PFSK-1 (cell line): ENCODE measurements around the gene SGO2.

Experiments
- FOXP2 ChIP-seq: optimal IDR thresholded peaks from 2 replicates; pipeline ENCODE3; 2011; ENCODE audit warnings: borderline replicate concordance, control low read depth, inconsistent platforms; ENCODE audit not compliant: insufficient read depth; ENCODE audit errors: extremely low read length, extremely low read depth
- POLR2AphosphoS5 ChIP-seq: IDR thresholded peaks from 2 replicates; pipeline ENCODE4 v1.6.1; 2012; ENCODE audit warnings: low read depth, mild to moderate bottlenecking, control low read depth, low read length, moderate library complexity
- REST ChIP-seq, 2 experiments: IDR thresholded peaks; 2 replicates each; pipeline versions ENCODE4 v1.6.1 to v1.8.0; 2011 to 2012; ENCODE audit warnings: low read depth in 2 of 2, low read length in 2 of 2, control low read depth in 1 of 2, inconsistent platforms in 1 of 2, mild to moderate bottlenecking in 1 of 2, moderate library complexity in 1 of 2; ENCODE audit not compliant: insufficient read depth in 1 of 2
- SIN3A ChIP-seq: IDR thresholded peaks from 2 replicates; pipeline ENCODE4 v1.6.1; 2012; ENCODE audit warnings: mild to moderate bottlenecking, low read length, moderate library complexity, borderline replicate concordance; ENCODE audit not compliant: insufficient read depth
- TAF1 ChIP-seq: IDR thresholded peaks from 2 replicates; pipeline ENCODE4 v1.6.1; 2012; ENCODE audit warnings: low read length, control low read depth, borderline replicate concordance; ENCODE audit not compliant: insufficient read depth

SGO2 gene

GRCh38 chr2:200492656-200493055 lies 33.4 kb upstream of the SGO2 start:
- no peak for TF ChIP-seq FOXP2
- no peak for TF ChIP-seq POLR2AphosphoS5
- no peak for TF ChIP-seq TAF1
- TF ChIP-seq REST (IDR thresholded peaks at IDR 0.05; ENCODE audit: insufficient read depth in 1 of 2, low read depth in 2 of 2, low read length in 2 of 2): no peak
- no peak for TF ChIP-seq SIN3A

GRCh38 chr2:200494048-200494447 lies 32.0 kb upstream of the SGO2 start:
- TF ChIP-seq FOXP2: no peak
- TF ChIP-seq SIN3A: no peak
- no peak for TF ChIP-seq REST (IDR thresholded peaks at IDR 0.05; ENCODE audit: insufficient read depth in 1 of 2, low read depth in 2 of 2, low read length in 2 of 2)
- no peak for TF ChIP-seq POLR2AphosphoS5
- no peak for TF ChIP-seq TAF1

DNA sequence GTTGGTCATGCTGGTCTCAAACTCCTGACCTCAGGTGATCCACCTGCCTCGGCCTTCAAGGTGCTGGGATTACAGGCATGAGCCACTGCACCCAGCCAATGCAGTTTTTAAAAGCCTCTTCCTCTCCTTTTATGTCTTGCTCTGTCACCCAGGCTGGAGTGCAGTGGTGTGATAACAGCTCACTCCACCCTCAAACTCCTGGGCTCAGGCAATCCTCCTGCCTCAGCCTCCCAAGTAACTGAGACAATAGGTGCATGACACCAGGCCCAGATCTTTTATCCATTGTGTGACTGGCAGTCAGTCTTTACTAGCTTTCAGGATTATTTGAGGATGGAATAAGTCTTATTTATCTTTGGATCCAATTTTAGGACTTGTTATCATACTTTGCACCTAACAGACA lies 29.3 kb upstream of the SGO2 start:
- no peak for TF ChIP-seq SIN3A
- TF ChIP-seq REST (IDR thresholded peaks at IDR 0.05; ENCODE audit: insufficient read depth in 1 of 2, low read depth in 2 of 2, low read length in 2 of 2): no peak
- TF ChIP-seq TAF1: no peak
- TF ChIP-seq POLR2AphosphoS5: no peak
- TF ChIP-seq FOXP2: no peak

DNA sequence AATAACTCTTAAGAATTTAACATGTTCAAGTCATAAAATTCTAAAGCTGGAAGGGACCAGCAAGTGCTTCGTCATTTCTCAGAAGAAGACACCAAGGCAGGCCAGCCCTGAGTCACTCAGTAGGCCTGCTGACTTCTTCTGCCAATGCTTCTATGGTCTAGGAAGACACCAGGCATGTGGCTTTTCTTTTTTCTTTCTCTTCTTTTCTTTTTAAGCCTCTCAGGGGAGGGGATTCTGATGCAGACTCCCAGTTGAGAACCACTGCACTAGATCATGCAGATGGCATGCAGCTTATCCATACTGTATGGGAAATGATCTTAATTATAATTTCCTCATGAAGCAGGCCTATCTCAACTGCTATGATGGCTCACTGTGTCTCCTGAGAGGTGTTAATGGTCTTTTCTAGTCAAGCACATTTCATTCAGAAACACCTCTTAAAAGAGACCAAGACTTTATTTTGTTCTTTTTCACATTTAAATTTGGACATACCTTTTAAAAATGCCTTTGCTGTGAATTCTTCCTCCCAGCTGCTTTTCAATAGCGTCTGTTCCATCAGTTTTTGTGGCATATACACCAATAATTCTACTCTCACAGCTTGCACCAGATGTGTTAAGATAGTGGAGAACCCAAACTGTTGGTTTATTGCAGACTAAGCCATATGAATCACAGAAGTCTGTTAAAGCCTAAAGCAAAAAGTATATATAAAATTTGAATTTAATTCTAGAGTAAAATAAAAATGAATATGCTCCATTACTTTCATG lies 27.4 kb upstream of the SGO2 start:
- no peak for TF ChIP-seq POLR2AphosphoS5
- TF ChIP-seq TAF1: no peak
- TF ChIP-seq FOXP2: no peak
- no peak for TF ChIP-seq SIN3A
- TF ChIP-seq REST (IDR thresholded peaks at IDR 0.05; ENCODE audit: insufficient read depth in 1 of 2, low read depth in 2 of 2, low read length in 2 of 2): no peak

GRCh38 chr2:200502196-200502595 lies 23.8 kb upstream of the SGO2 start:
- TF ChIP-seq FOXP2 (no peak), SIN3A (no peak), TAF1 (no peak), POLR2AphosphoS5 (no peak), REST (IDR thresholded peaks at IDR 0.05; ENCODE audit: insufficient read depth in 1 of 2, low read depth in 2 of 2, low read length in 2 of 2) (no peak)
